Measurements from ENCODE around the gene KLC3.

KLC3 gene

GRCh38 chr19:45385392-45386221 lies 45.1 kb downstream of the KLC3 start:
- Histone ChIP-seq H2AK5ac (ENCODE audit: low read length, severe bottlenecking) (no peak overlapping the region), H3K4me1 (ENCODE audit: control insufficient read depth, insufficient read depth, low read depth, low read length) (peaks cover 11% of the 10 kb centered on the region), H3K36me3 (ENCODE audit: control insufficient read depth in 1 of 2, insufficient read depth in 2 of 2, low read depth in 1 of 2, low read length in 2 of 2) (peaks cover 0 to 12% of the 10 kb centered on the region in 2 experiments), H2AFZ (ENCODE audit: low read depth, low read length) (no peak overlapping the region), H3K27me3 (ENCODE audit: control insufficient read depth in 1 of 2, insufficient read depth in 1 of 2, low read length in 2 of 2) (peaks cover 16% of the 10 kb centered on the region in 2 experiments), H2BK5ac (ENCODE audit: low read depth, low read length, poor library complexity, severe bottlenecking) (no peak overlapping the region), H3K79me1 (replicated peaks; ENCODE audit: low read length, poor library complexity, severe bottlenecking) (no peaks in the 10 kb centered on the region), H4K8ac (ENCODE audit: low read length) (no peak overlapping the region), H3K18ac (ENCODE audit: low read depth in 1 of 2, low read length in 2 of 2) (no peak overlapping the region), H3K23ac (ENCODE audit: low read length in 2 of 2) (no peak overlapping the region), H3K27ac (ENCODE audit: low read length, poor library complexity, severe bottlenecking) (no peak overlapping the region), H4K91ac (ENCODE audit: low read length) (peak overlapping the region; percentile 43), H3K14ac (ENCODE audit: low read length in 2 of 2) (no peak overlapping the region), H3K9ac (ENCODE audit: low read length) (no peak overlapping the region), H3K4me3 (ENCODE audit: insufficient read depth in 1 of 2, low read depth in 1 of 2, low read length in 2 of 2) (peak overlapping the region in 1 of 2 experiments; percentile 61), H2BK15ac (ENCODE audit: low read depth, poor library complexity, severe bottlenecking) (no peak overlapping the region), H2BK120ac (ENCODE audit: low read depth, low read length) (no peak overlapping the region), H3K4me2 (ENCODE audit: low read length, poor library complexity, severe bottlenecking) (no peak overlapping the region), H3K4ac (ENCODE audit: low read depth in 1 of 2, low read length in 2 of 2) (no peak overlapping the region), H3K9me3 (ENCODE audit: control insufficient read depth, low read length) (no peaks in the 10 kb centered on the region), H2BK12ac (ENCODE audit: low read length in 2 of 2) (no peak overlapping the region)
- WGBS, result 32% methylated on average over 65 of the region's 75 CpGs
- no peak for DNase-seq

- Histone ChIP-seq H3K9me3 (ENCODE audit: control insufficient read depth, low read length) (no peaks in the 10 kb centered on the region), H2BK12ac (ENCODE audit: low read length in 2 of 2) (no peak overlapping the region)
- 74% methylated on average over 2 of the region's 3 CpGs for WGBS
These were observed 50.8 kb downstream of the KLC3 start for GRCh38 chr19:45391346-45391745.

GRCh38 chr19:45391871-45392665 lies 51.5 kb downstream of the KLC3 start:
- no peak overlapping the region for H2AK5ac ChIP-seq (ENCODE audit: low read length, severe bottlenecking)
- no peak overlapping the region for H3K18ac ChIP-seq (ENCODE audit: low read depth in 1 of 2, low read length in 2 of 2)
- H3K79me1 ChIP-seq (replicated peaks; ENCODE audit: low read length, poor library complexity, severe bottlenecking), result peaks cover 1% of the 10 kb centered on the region
- no peaks in the 10 kb centered on the region for H3K4me1 ChIP-seq (ENCODE audit: control insufficient read depth, insufficient read depth, low read depth, low read length)
- H2BK12ac ChIP-seq (ENCODE audit: low read length in 2 of 2), result no peak overlapping the region
- no peak overlapping the region for H3K4ac ChIP-seq (ENCODE audit: low read depth in 1 of 2, low read length in 2 of 2)
- peaks cover 0 to 38% of the 10 kb centered on the region in 2 experiments for H3K36me3 ChIP-seq (ENCODE audit: control insufficient read depth in 1 of 2, insufficient read depth in 2 of 2, low read depth in 1 of 2, low read length in 2 of 2)
- no peak overlapping the region for H2AFZ ChIP-seq (ENCODE audit: low read depth, low read length)
- H3K27ac ChIP-seq (ENCODE audit: low read length, poor library complexity, severe bottlenecking), result no peak overlapping the region
- H3K23ac ChIP-seq (ENCODE audit: low read length in 2 of 2), result no peak overlapping the region
- H2BK15ac ChIP-seq (ENCODE audit: low read depth, poor library complexity, severe bottlenecking), result no peak overlapping the region
- no peak overlapping the region for H3K9ac ChIP-seq (ENCODE audit: low read length)
- no peak for DNase-seq
- H3K27me3 ChIP-seq (ENCODE audit: control insufficient read depth in 1 of 2, insufficient read depth in 1 of 2, low read length in 2 of 2), result no peaks in the 10 kb centered on the region
- H3K4me2 ChIP-seq (ENCODE audit: low read length, poor library complexity, severe bottlenecking), result no peak overlapping the region
- no peak overlapping the region for H4K91ac ChIP-seq (ENCODE audit: low read length)
- no peaks in the 10 kb centered on the region for H3K9me3 ChIP-seq (ENCODE audit: control insufficient read depth, low read length)
- H2BK120ac ChIP-seq (ENCODE audit: low read depth, low read length), result no peak overlapping the region
- H4K8ac ChIP-seq (ENCODE audit: low read length), result no peak overlapping the region
- H3K4me3 ChIP-seq (ENCODE audit: insufficient read depth in 1 of 2, low read depth in 1 of 2, low read length in 2 of 2), result no peak overlapping the region
- H3K14ac ChIP-seq (ENCODE audit: low read length in 2 of 2), result no peak overlapping the region
- 95% methylated on average over 20 of the region's 21 CpGs for WGBS
- H2BK5ac ChIP-seq (ENCODE audit: low read depth, low read length, poor library complexity, severe bottlenecking), result no peak overlapping the region

More at GRCh38 chr19:45391346-45391745, 50.8 kb downstream of the KLC3 start:
- H3K4ac ChIP-seq (ENCODE audit: low read depth in 1 of 2, low read length in 2 of 2), result no peak overlapping the region
- no peak overlapping the region for H2BK5ac ChIP-seq (ENCODE audit: low read depth, low read length, poor library complexity, severe bottlenecking)
- H3K27me3 ChIP-seq (ENCODE audit: control insufficient read depth in 1 of 2, insufficient read depth in 1 of 2, low read length in 2 of 2), result peaks cover 0 to under 1% of the 10 kb centered on the region in 2 experiments
- no peak overlapping the region for H3K4me3 ChIP-seq (ENCODE audit: insufficient read depth in 1 of 2, low read depth in 1 of 2, low read length in 2 of 2)
- H3K23ac ChIP-seq (ENCODE audit: low read length in 2 of 2), result no peak overlapping the region
- H3K79me1 ChIP-seq (replicated peaks; ENCODE audit: low read length, poor library complexity, severe bottlenecking), result no peaks in the 10 kb centered on the region
- no peak overlapping the region for H3K14ac ChIP-seq (ENCODE audit: low read length in 2 of 2)
- H4K8ac ChIP-seq (ENCODE audit: low read length), result no peak overlapping the region
- DNase-seq, result peak; percentile 33
- H2BK120ac ChIP-seq (ENCODE audit: low read depth, low read length), result no peak overlapping the region
- H2BK15ac ChIP-seq (ENCODE audit: low read depth, poor library complexity, severe bottlenecking), result no peak overlapping the region
- H2AK5ac ChIP-seq (ENCODE audit: low read length, severe bottlenecking), result no peak overlapping the region
- no peak overlapping the region for H3K27ac ChIP-seq (ENCODE audit: low read length, poor library complexity, severe bottlenecking)
- H4K91ac ChIP-seq (ENCODE audit: low read length), result no peak overlapping the region
- peaks cover 0 to 31% of the 10 kb centered on the region in 2 experiments for H3K36me3 ChIP-seq (ENCODE audit: control insufficient read depth in 1 of 2, insufficient read depth in 2 of 2, low read depth in 1 of 2, low read length in 2 of 2)
- no peak overlapping the region for H3K9ac ChIP-seq (ENCODE audit: low read length)
- no peak overlapping the region for H3K4me2 ChIP-seq (ENCODE audit: low read length, poor library complexity, severe bottlenecking)
- H3K18ac ChIP-seq (ENCODE audit: low read depth in 1 of 2, low read length in 2 of 2), result no peak overlapping the region
- no peaks in the 10 kb centered on the region for H3K4me1 ChIP-seq (ENCODE audit: control insufficient read depth, insufficient read depth, low read depth, low read length)
- no peak overlapping the region for H2AFZ ChIP-seq (ENCODE audit: low read depth, low read length)
